Peyer's patch (tissue), 4 donors: Measurements from ENCODE around the gene MOG.

Experiments
- CTCF ChIP-seq, 6 experiments: fragments of 450-650 bp in 4 of 6; fragments of 200-600 bp in 2 of 6; sonication (generic) in 1 of 6; IDR thresholded peaks; one replicate each; pipeline ENCODE4 v1.5.1; 2017 to 2019; ENCODE audit warnings: antibody characterized with exemption in 6 of 6, mild to moderate bottlenecking in 3 of 6, moderate library complexity in 1 of 6
- POLR2A ChIP-seq, 2 donors: fragments of 450-650 bp; IDR thresholded peaks; one replicate each; pipeline ENCODE4 v1.5.1; 2017; ENCODE audit warnings: antibody characterized with exemption in 2 of 2, mild to moderate bottlenecking in 2 of 2, moderate library complexity in 2 of 2

GRCh38 chr6:29620630-29621029, 36.3 kb upstream of the MOG start:
- TF ChIP-seq CTCF (IDR thresholded peaks at IDR 0.05): no peak
- no peak for TF ChIP-seq POLR2A (IDR thresholded peaks at IDR 0.05)
